Activated B cell treated with CpG ODN at 0.5 μM for 24 hours (primary cell): Measurements from ENCODE around the gene LILRB3. TPM values are rescaled to one million over a fixed set of nuclear protein-coding genes. Genes with fewer than 3 reads are reported as not detected.

Source experiments
- ATAC-seq: fragments of 200-7000 bp; cut with Tn5 transposase; one replicate; pipeline ENCODE4 v1.10.0; 2021; ENCODE audit warnings: low read depth, mild to moderate bottlenecking, moderate library complexity
- CTCF ChIA-PET: fragments of 350-600 bp; sonication (Branson Sonifier 250); formaldehyde crosslinking; loops from one replicate; lab custom pipeline; 2021; ENCODE audit warnings: antibody characterized with exemption; lab: Charles Lee
- POLR2A ChIA-PET: fragments of 350-600 bp; sonication (Branson Sonifier 250); formaldehyde crosslinking; loops from one replicate; lab custom pipeline; 2021; ENCODE audit warnings: antibody characterized with exemption; lab: Charles Lee
- DNase-seq: peaks from one replicate; pipeline ENCODE4 v3.0.0; 2022
- H3K27ac Mint-ChIP-seq: one replicate; pipeline ENCODE4 v1.8.0; 2020; ENCODE audit warnings: mixed read lengths
- H3K27me3 Mint-ChIP-seq: one replicate; pipeline ENCODE4 v1.8.0; 2021; ENCODE audit warnings: mixed read lengths
- H3K36me3 Mint-ChIP-seq: one replicate; pipeline ENCODE4 v1.8.0; 2021; ENCODE audit warnings: low read depth, mixed read lengths
- H3K4me1 Mint-ChIP-seq: one replicate; pipeline ENCODE4 v1.8.0; 2021; ENCODE audit warnings: mixed read lengths
- H3K4me3 Mint-ChIP-seq: one replicate; pipeline ENCODE4 v1.8.0; 2020; ENCODE audit warnings: mild to moderate bottlenecking, mixed read lengths
- H3K9me3 Mint-ChIP-seq: one replicate; pipeline ENCODE4 v1.8.0; 2020; ENCODE audit warnings: mixed read lengths
- CTCF ChIP-seq: fragments of 200-600 bp; IDR thresholded peaks from one replicate; pipeline ENCODE4 v1.8.0; 2022; ENCODE audit warnings: antibody characterized with exemption, mild to moderate bottlenecking
- intact Hi-C: fragments of 100-400 bp; cut with micrococcal nuclease; formaldehyde crosslinking; loops from one replicate; pipeline ENCODE4 v1.15.1; 2024
- total RNA-seq: library from RNA; stranded (reverse); gene quantifications from 2 replicates; pipeline ENCODE4 v1.2.3, GENCODE V29; 2022

The LILRB3 gene
- total RNA-seq, 1 donor from 2014 or later = 1.1 TPM

- DNase-seq = no peak
- H3K9me3 Mint-ChIP-seq = no peaks in the 10 kb centered on the region
- no peak for TF ChIP-seq CTCF
- intact Hi-C loops = no loop called here
- ChIA-PET CTCF (interaction anchor here (1.6 kb wide), 1 partner anchor 12 kb away, joined by 6 read pairs; no protein-coding TSS in a partner anchor), POLR2A (no interaction called here)
- no peaks in the 10 kb centered on the region for H3K36me3 Mint-ChIP-seq
- no peaks in the 10 kb centered on the region for H3K4me1 Mint-ChIP-seq
- no peak overlapping the region for H3K4me3 Mint-ChIP-seq
- peaks cover 12% of the 10 kb centered on the region for H3K27me3 Mint-ChIP-seq
- ATAC-seq = no peak
- H3K27ac Mint-ChIP-seq = no peak overlapping the region
Observed at GRCh38 chr19:54254195-54254906, 31.5 kb upstream of the LILRB3 start.

GRCh38 chr19:54253331-54254194 lies 30.8 kb upstream of the LILRB3 start:
- peaks cover 10% of the 10 kb centered on the region for H3K27me3 Mint-ChIP-seq
- DNase-seq (no peak), ATAC-seq (no peak)
- CTCF ChIA-PET = interaction anchor here (0.6 to 1.6 kb wide), 2 partner anchors 12 to 41 kb away, joined by 3 to 6 read pairs; no protein-coding TSS in a partner anchor
- TF ChIP-seq CTCF = no peak
- POLR2A ChIA-PET = no interaction called here
- no peaks in the 10 kb centered on the region for H3K9me3 Mint-ChIP-seq
- H3K36me3 Mint-ChIP-seq = no peaks in the 10 kb centered on the region
- no peak overlapping the region for H3K4me3 Mint-ChIP-seq
- no peak overlapping the region for H3K27ac Mint-ChIP-seq
- H3K4me1 Mint-ChIP-seq = no peaks in the 10 kb centered on the region
- intact Hi-C loops = no loop called here

- H3K36me3 Mint-ChIP-seq = no peaks in the 10 kb centered on the region
- peaks cover 6% of the 10 kb centered on the region for H3K4me1 Mint-ChIP-seq
- H3K9me3 Mint-ChIP-seq = no peaks in the 10 kb centered on the region
- ChIA-PET POLR2A (interaction anchor here (0.6 kb wide), 1 partner anchor 50 kb away, joined by 3 read pairs; no protein-coding TSS in a partner anchor), CTCF (interaction anchor here (1.6 kb wide), 1 partner anchor 13 kb away, joined by 6 read pairs; no protein-coding TSS in a partner anchor)
- peaks cover 10% of the 10 kb centered on the region for H3K27me3 Mint-ChIP-seq
- H3K27ac Mint-ChIP-seq = no peak overlapping the region
- TF ChIP-seq CTCF = no peak
- DNase-seq = no peak
- no peak overlapping the region for H3K4me3 Mint-ChIP-seq
- no peak for ATAC-seq
- intact Hi-C loops = no loop called here
Observed at GRCh38 chr19:54252845-54253244, 30.0 kb upstream of the LILRB3 start.

GRCh38 chr19:54252243-54252642 lies 29.4 kb upstream of the LILRB3 start:
- ChIA-PET POLR2A (interaction anchor here (0.6 kb wide), 1 partner anchor 51 kb away, joined by 3 read pairs; no protein-coding TSS in a partner anchor), CTCF (no interaction called here)
- no peak for DNase-seq
- H3K27me3 Mint-ChIP-seq = peaks cover 10% of the 10 kb centered on the region
- H3K4me1 Mint-ChIP-seq = peaks cover 10% of the 10 kb centered on the region
- H3K36me3 Mint-ChIP-seq = no peaks in the 10 kb centered on the region
- intact Hi-C loops = no loop called here
- H3K27ac Mint-ChIP-seq = no peak overlapping the region
- ATAC-seq = no peak
- no peaks in the 10 kb centered on the region for H3K9me3 Mint-ChIP-seq
- TF ChIP-seq CTCF = no peak
- no peak overlapping the region for H3K4me3 Mint-ChIP-seq
